ENCODE data around the gene HM13.
"Not testable (repeated sequence)": the region's sequence is repeated elsewhere in the genome, so short reads cannot be mapped to it uniquely, and the experiment has no call there.

HM13 gene

GRCh38 chr20:31612271-31612640, 98.0 kb downstream of the HM13 start:
- not testable (repeated sequence) for DNase-seq (ENCODE audit: low spot score)

GRCh38 chr20:31615416-31615815, 101.2 kb downstream of the HM13 start:
- no peak for DNase-seq (ENCODE audit: low spot score)

GRCh38 chr20:31617432-31618104, 103.3 kb downstream of the HM13 start:
- no peak for DNase-seq (ENCODE audit: low spot score)
